Adrenal gland (tissue), 12 donors: ENCODE data around the gene PIM3. TPM values are rescaled to one million over a fixed set of nuclear protein-coding genes. Genes with fewer than 3 reads are reported as not detected.

Experiments
- DNase-seq, 7 donors: peaks; one replicate each; pipeline ENCODE4 v3.0.0-alpha.2; 2019 to 2020
- H3K27ac ChIP-seq, 5 donors: fragments of 200-600 bp; sonication (generic) in 4 of 5; 1 replicate in 3 of 5; 2 replicates in 2 of 5; pipeline versions ENCODE4 v1.5.1 to v1.8.0; 2016 to 2020; ENCODE audit warnings: mild to moderate bottlenecking in 1 of 5
- H3K27me3 ChIP-seq: fragments of 200-600 bp; 2 replicates; pipeline ENCODE4 v1.8.0; 2021
- H3K36me3 ChIP-seq, 2 donors: fragments of 200-600 bp; replicated peaks in 1 of 2; 1 replicate in 1 of 2; 2 replicates in 1 of 2; pipeline versions ENCODE4 v1.5.1 to v1.8.0; 2018 to 2022
- H3K4me1 ChIP-seq, 2 donors: fragments of 200-600 bp; replicated peaks in 1 of 2; 1 replicate in 1 of 2; 2 replicates in 1 of 2; pipeline versions ENCODE4 v1.5.1 to v1.8.0; 2018 to 2021
- H3K4me3 ChIP-seq, 4 donors: fragments of 200-600 bp; sonication (generic) in 3 of 4; one replicate each; pipeline ENCODE4 v1.5.1; 2016 to 2018
- H3K9me3 ChIP-seq, 3 donors: fragments of 200-600 bp; sonication (generic) in 1 of 3; replicated peaks in 1 of 3; 1 replicate in 2 of 3; 2 replicates in 1 of 3; pipeline versions ENCODE4 v1.5.1 to v1.8.0; 2016 to 2021
- CTCF ChIP-seq, 6 experiments: fragments of 450-650 bp in 4 of 6; fragments of 200-600 bp in 2 of 6; sonication (generic) in 1 of 6; IDR thresholded peaks; 1 replicate in 5 of 6; 2 replicates in 1 of 6; pipeline versions ENCODE4 v1.5.1 to v1.8.0; 2016 to 2021; ENCODE audit warnings: antibody characterized with exemption in 6 of 6, mild to moderate bottlenecking in 2 of 6, moderate library complexity in 1 of 6
- POLR2A ChIP-seq, 2 donors: fragments of 450-650 bp; IDR thresholded peaks; one replicate each; pipeline ENCODE4 v1.6.1; 2017; ENCODE audit warnings: antibody characterized with exemption in 2 of 2, mild to moderate bottlenecking in 2 of 2, moderate library complexity in 1 of 2
- WGBS, 4 donors: extraction: QIAGEN DNeasy Blood & Tissue Kit in 2 of 4; methylation state at CpG; one replicate each; pipeline versions ENCODE4 v1.1.5 to v1.1.7; 2013 to 2017; 5-methylcytosine and 5-hydroxymethylcytosine counted together
- intact Hi-C, 2 donors: fragments of 100-400 bp; cut with DNase I; formaldehyde crosslinking; loops; one replicate each; pipeline versions ENCODE4 v1.14.1 to v1.15.0; 2022 to 2023
- polyA plus RNA-seq, 3 donors: library from polyadenylated mRNA; stranded (reverse); fragments of 200-250 nt in 2 of 3; fragments of 350-450 nt in 1 of 3; fragmentation: Illumina TruSeq in 1 of 3; extraction: RNeasy Lipid Tissue Mini Kit (QIAGEN cat#74804) in 1 of 3; gene quantifications; one replicate each; pipeline ENCODE4 v1.2.3, GENCODE V29; 2013 to 2014
- total RNA-seq, 9 donors: library from RNA; depleted of rRNA in 4 of 9; stranded (reverse); fragments of >200 nt in 4 of 9; fragments of 120-200 nt in 1 of 9; fragmentation: NEBNext Ultra II Directional in 1 of 9; extraction: Animal tissue kit (Norgen Biotek cat#: 25700) in 1 of 9; gene quantifications; one replicate each; pipeline versions ENCODE4 v1.1.0 to v1.2.4, GENCODE V29; 2013 to 2023
- donor health status: healthy with polysubstance abuse.
- donor health status: Bipolar disorder and iron deficiency.
- donor health status: DM: yes; HTN: yes; CAD: no.
- donor health status: DM: no; HTN: no; CAD: no.
- donor health status: DM: no; HTN: no; CAD: no.
- donor health status: DM: yes; HTN: yes; CAD: no.

The PIM3 gene
- total and polyA plus RNA-seq, 12 donors, result 7.2 to 99.2 (median 51.7) TPM

GRCh38 chr22:49949914-49950292, 10.7 kb upstream of the PIM3 start:
- Histone ChIP-seq H3K4me1 (peaks cover 0 to 16% of the 10 kb centered on the region in 2 donors), H3K4me3 (no peak overlapping the region), H3K27me3 (no peaks in the 10 kb centered on the region), H3K36me3 (no peaks in the 10 kb centered on the region), H3K9me3 (no peaks in the 10 kb centered on the region), H3K27ac (no peak overlapping the region)
- DNase-seq, result no peak
- intact Hi-C loops, result no loop called here
- WGBS, 4 donors, result 82 to 99% (median 90%) methylated on average over 7 to 11 of the region's 11 CpGs
- TF ChIP-seq CTCF (IDR thresholded peaks at IDR 0.05) (no peak), POLR2A (IDR thresholded peaks at IDR 0.05) (no peak)

- Histone ChIP-seq H3K9me3 (no peaks in the 10 kb centered on the region), H3K4me1 (peaks cover 0 to 16% of the 10 kb centered on the region in 2 donors), H3K4me3 (no peak overlapping the region), H3K27ac (no peak overlapping the region), H3K27me3 (no peaks in the 10 kb centered on the region), H3K36me3 (no peaks in the 10 kb centered on the region)
- TF ChIP-seq POLR2A (IDR thresholded peaks at IDR 0.05), result no peak
- no peak for TF ChIP-seq CTCF (IDR thresholded peaks at IDR 0.05)
- 44 to 91% (median 86%) methylated on average over 3 to 18 of the region's 18 CpGs for WGBS, 4 donors
- intact Hi-C loops, result no loop called here
- no peak for DNase-seq
Measured at GRCh38 chr22:49950396-49950994, 10.1 kb upstream of the PIM3 start.

GRCh38 chr22:49951000-49951677, 9.4 kb upstream of the PIM3 start:
- TF ChIP-seq POLR2A (IDR thresholded peaks at IDR 0.05), result no peak
- no peak for TF ChIP-seq CTCF (IDR thresholded peaks at IDR 0.05)
- intact Hi-C loops, result no loop called here

GRCh38 chr22:49951678-49951985, 8.9 kb upstream of the PIM3 start:
- peaks cover 0 to 16% of the 10 kb centered on the region in 2 donors for H3K4me1 ChIP-seq
- no peak overlapping the region for H3K4me3 ChIP-seq
- TF ChIP-seq CTCF (IDR thresholded peaks at IDR 0.05) (no peak), POLR2A (IDR thresholded peaks at IDR 0.05) (no peak)
- H3K9me3 ChIP-seq, result no peaks in the 10 kb centered on the region
- 90 to 100% (median 97%) methylated on average over 1 to 4 of the region's 4 CpGs; no CpG with 5 or more reads in 1 of the 4 donors for WGBS, 4 donors
- peak overlapping the region in 1 of 5 donors; percentile 81 for H3K27ac ChIP-seq
- no peaks in the 10 kb centered on the region for H3K27me3 ChIP-seq
- no peak for DNase-seq
- H3K36me3 ChIP-seq, result no peaks in the 10 kb centered on the region
- intact Hi-C loops, result no loop called here

More at GRCh38 chr22:49951000-49951677, 9.4 kb upstream of the PIM3 start:
- DNase-seq, result no peak
- Histone ChIP-seq H3K36me3 (no peaks in the 10 kb centered on the region), H3K9me3 (no peaks in the 10 kb centered on the region), H3K4me1 (peaks cover 0 to 16% of the 10 kb centered on the region in 2 donors), H3K27me3 (no peaks in the 10 kb centered on the region), H3K4me3 (no peak overlapping the region), H3K27ac (peak overlapping the region in 1 of 5 donors; percentile 81)
- WGBS, 4 donors, result 79 to 91% (median 85%) methylated on average over 18 to 28 of the region's 28 CpGs
